HepG2 (cell line): ENCODE data around the gene BARX1. TPM values are rescaled to one million over a fixed set of nuclear protein-coding genes. Genes with fewer than 3 reads are reported as not detected.

Experiments used
- FOXO4 ChIP-seq: sonication (generic); formaldehyde crosslinking; conservative IDR thresholded peaks from 2 replicates; pipeline ENCODE4 v1.8.1; 2023; ENCODE audit warnings: missing genetic modification reagents
- HHEX ChIP-seq: IDR thresholded peaks from 2 replicates; pipeline ENCODE4 v1.6.1; 2016; ENCODE audit warnings: control low read depth
- JUN ChIP-seq: sonication (generic); formaldehyde crosslinking; IDR thresholded peaks from 2 replicates; pipeline ENCODE4 v1.4.0; 2020; ENCODE audit warnings: mild to moderate bottlenecking, missing genetic modification reagents
- JUNB ChIP-seq: sonication (generic); formaldehyde crosslinking; IDR thresholded peaks from 2 replicates; pipeline ENCODE4 v1.8.0; 2022; ENCODE audit warnings: missing genetic modification reagents, mild to moderate bottlenecking, borderline replicate concordance
- MAX ChIP-seq: IDR thresholded peaks from 2 replicates; pipeline ENCODE4 v1.6.1; 2012; ENCODE audit warnings: inconsistent platforms
- MEF2D ChIP-seq: sonication (generic); formaldehyde crosslinking; IDR thresholded peaks from 2 replicates; pipeline ENCODE4 v1.5.1; 2020; ENCODE audit warnings: mild to moderate bottlenecking, missing genetic modification reagents
- MYC ChIP-seq: sonication (generic); formaldehyde crosslinking; IDR thresholded peaks from 2 replicates; pipeline ENCODE4 v1.9.0; 2021; ENCODE audit warnings: missing genetic modification reagents, borderline replicate concordance
- RXRB ChIP-seq: IDR thresholded peaks from 2 replicates; pipeline ENCODE4 v1.6.1; 2016; ENCODE audit warnings: borderline replicate concordance, missing genetic modification reagents, missing compliant biosample characterization
- ZBED4 ChIP-seq: sonication (generic); formaldehyde crosslinking; IDR thresholded peaks from 2 replicates; pipeline ENCODE4 v1.4.0; 2020; ENCODE audit warnings: missing genetic modification reagents, borderline replicate concordance
- ZBTB42 ChIP-seq: sonication (generic); formaldehyde crosslinking; IDR thresholded peaks from 2 replicates; pipeline ENCODE4 v1.5.0; 2020; ENCODE audit warnings: mild to moderate bottlenecking, missing genetic modification reagents
- ZMYM4 ChIP-seq: sonication (generic); formaldehyde crosslinking; IDR thresholded peaks from 2 replicates; pipeline ENCODE4 v1.8.1; 2023; ENCODE audit warnings: mild to moderate bottlenecking, missing genetic modification reagents
- ZNF232 ChIP-seq: sonication (generic); formaldehyde crosslinking; IDR thresholded peaks from 2 replicates; pipeline ENCODE4 v1.4.0; 2020; ENCODE audit warnings: missing genetic modification reagents, borderline replicate concordance
- ZNF24 ChIP-seq: fragments of 450-650 bp; IDR thresholded peaks from 2 replicates; pipeline ENCODE4 v1.6.1; 2017; ENCODE audit warnings: antibody characterized with exemption, mild to moderate bottlenecking
- ZNF446 ChIP-seq: sonication (generic); formaldehyde crosslinking; IDR thresholded peaks from 2 replicates; pipeline ENCODE4 v1.5.0; 2020; ENCODE audit warnings: mild to moderate bottlenecking, missing genetic modification reagents
- ZNF788 ChIP-seq: sonication (generic); formaldehyde crosslinking; IDR thresholded peaks from 2 replicates; pipeline ENCODE4 v1.5.0; 2020; ENCODE audit warnings: mild to moderate bottlenecking, missing genetic modification reagents, borderline replicate concordance
- polyA plus RNA-seq, 8 experiments: library from polyadenylated mRNA; depleted of rRNA in 3 of 8; stranded (reverse) in 7 of 8; unstranded in 1 of 8; fragments of >200 nt; fragmentation: Illumina TruSeq in 4 of 8; extraction: Trizol in 4 of 8; gene quantifications; 2 replicates each; pipeline versions ENCODE4 v1.2.1 to v1.2.3, GENCODE V29; 2011 to 2016; ENCODE audit warnings: low read depth in 4 of 8, missing spikeins in 1 of 8, mixed read lengths in 1 of 8; ENCODE audit not compliant: insufficient read depth in 1 of 8
- total RNA-seq, 5 experiments: library from RNA; depleted of rRNA; stranded (reverse); fragments of >200 nt; fragmentation: Illumina TruSeq; extraction: Trizol; gene quantifications; 2 replicates each; pipeline ENCODE4 v1.2.3, GENCODE V29; 2016; ENCODE audit warnings: low read depth in 1 of 5
- TF ChIP-seq, protein P1 (sequence below): IDR thresholded peaks from 2 replicates; pipeline ENCODE4 v1.4.0; 2020; ENCODE audit warnings: mild to moderate bottlenecking, missing genetic modification reagents
- TF ChIP-seq, protein P2 (sequence below): sonication (generic); formaldehyde crosslinking; IDR thresholded peaks from 2 replicates; pipeline ENCODE4 v1.4.0; 2020; ENCODE audit warnings: missing genetic modification reagents

BARX1 gene
- total and polyA plus RNA-seq, 2 of the 13 experiments (the other 11 are each of a cell fraction or from before 2014, with no cell fraction given), result not detected

- TF ChIP-seq, protein P1, sequence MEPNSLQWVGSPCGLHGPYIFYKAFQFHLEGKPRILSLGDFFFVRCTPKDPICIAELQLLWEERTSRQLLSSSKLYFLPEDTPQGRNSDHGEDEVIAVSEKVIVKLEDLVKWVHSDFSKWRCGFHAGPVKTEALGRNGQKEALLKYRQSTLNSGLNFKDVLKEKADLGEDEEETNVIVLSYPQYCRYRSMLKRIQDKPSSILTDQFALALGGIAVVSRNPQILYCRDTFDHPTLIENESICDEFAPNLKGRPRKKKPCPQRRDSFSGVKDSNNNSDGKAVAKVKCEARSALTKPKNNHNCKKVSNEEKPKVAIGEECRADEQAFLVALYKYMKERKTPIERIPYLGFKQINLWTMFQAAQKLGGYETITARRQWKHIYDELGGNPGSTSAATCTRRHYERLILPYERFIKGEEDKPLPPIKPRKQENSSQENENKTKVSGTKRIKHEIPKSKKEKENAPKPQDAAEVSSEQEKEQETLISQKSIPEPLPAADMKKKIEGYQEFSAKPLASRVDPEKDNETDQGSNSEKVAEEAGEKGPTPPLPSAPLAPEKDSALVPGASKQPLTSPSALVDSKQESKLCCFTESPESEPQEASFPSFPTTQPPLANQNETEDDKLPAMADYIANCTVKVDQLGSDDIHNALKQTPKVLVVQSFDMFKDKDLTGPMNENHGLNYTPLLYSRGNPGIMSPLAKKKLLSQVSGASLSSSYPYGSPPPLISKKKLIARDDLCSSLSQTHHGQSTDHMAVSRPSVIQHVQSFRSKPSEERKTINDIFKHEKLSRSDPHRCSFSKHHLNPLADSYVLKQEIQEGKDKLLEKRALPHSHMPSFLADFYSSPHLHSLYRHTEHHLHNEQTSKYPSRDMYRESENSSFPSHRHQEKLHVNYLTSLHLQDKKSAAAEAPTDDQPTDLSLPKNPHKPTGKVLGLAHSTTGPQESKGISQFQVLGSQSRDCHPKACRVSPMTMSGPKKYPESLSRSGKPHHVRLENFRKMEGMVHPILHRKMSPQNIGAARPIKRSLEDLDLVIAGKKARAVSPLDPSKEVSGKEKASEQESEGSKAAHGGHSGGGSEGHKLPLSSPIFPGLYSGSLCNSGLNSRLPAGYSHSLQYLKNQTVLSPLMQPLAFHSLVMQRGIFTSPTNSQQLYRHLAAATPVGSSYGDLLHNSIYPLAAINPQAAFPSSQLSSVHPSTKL (CRISPR knock-in tag), result peak; percentile 42; the same call in 1 of the 2 replicates
- peak; percentile 39; the same call in 1 of the 2 replicates for TF ChIP-seq MAX
- TF ChIP-seq MYC (CRISPR knock-in tag), result peak; percentile 32; the same call in 1 of the 2 replicates
- TF ChIP-seq HHEX (CRISPR knock-in tag), result no peak
- TF ChIP-seq, protein P2, sequence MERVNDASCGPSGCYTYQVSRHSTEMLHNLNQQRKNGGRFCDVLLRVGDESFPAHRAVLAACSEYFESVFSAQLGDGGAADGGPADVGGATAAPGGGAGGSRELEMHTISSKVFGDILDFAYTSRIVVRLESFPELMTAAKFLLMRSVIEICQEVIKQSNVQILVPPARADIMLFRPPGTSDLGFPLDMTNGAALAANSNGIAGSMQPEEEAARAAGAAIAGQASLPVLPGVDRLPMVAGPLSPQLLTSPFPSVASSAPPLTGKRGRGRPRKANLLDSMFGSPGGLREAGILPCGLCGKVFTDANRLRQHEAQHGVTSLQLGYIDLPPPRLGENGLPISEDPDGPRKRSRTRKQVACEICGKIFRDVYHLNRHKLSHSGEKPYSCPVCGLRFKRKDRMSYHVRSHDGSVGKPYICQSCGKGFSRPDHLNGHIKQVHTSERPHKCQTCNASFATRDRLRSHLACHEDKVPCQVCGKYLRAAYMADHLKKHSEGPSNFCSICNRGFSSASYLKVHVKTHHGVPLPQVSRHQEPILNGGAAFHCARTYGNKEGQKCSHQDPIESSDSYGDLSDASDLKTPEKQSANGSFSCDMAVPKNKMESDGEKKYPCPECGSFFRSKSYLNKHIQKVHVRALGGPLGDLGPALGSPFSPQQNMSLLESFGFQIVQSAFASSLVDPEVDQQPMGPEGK (CRISPR knock-in tag), result peak; percentile 54; the same call in 1 of the 2 replicates
- peak; percentile 37; the same call in 1 of the 2 replicates for TF ChIP-seq MEF2D (CRISPR knock-in tag)
- no peak for TF ChIP-seq ZBTB42
- TF ChIP-seq ZBED4, result no peak
- no peak for TF ChIP-seq ZNF446 (CRISPR knock-in tag)
- no peak for TF ChIP-seq ZNF788 (CRISPR knock-in tag)
- TF ChIP-seq JUN (CRISPR knock-in tag), result peak; percentile 57; the same call in 1 of the 2 replicates
- peak; percentile 74 for TF ChIP-seq ZNF24
- no peak for TF ChIP-seq ZMYM4
- 0 out of 2 replicates have a peak, but pooled peaks have one; percentile 16 for TF ChIP-seq RXRB
- peak; percentile 74 for TF ChIP-seq JUNB (CRISPR knock-in tag)
- no peak for TF ChIP-seq FOXO4 (CRISPR knock-in tag)
- TF ChIP-seq ZNF232 (CRISPR knock-in tag), result no peak
These were observed 13.5 kb upstream of the BARX1 start (continued) for GRCh38 chr9:93968451-93969327.
